Measurements from ENCODE around the gene ZNF626. TPM values are rescaled to one million over a fixed set of nuclear protein-coding genes. Genes with fewer than 3 reads are reported as not detected.
"Not testable (repeated sequence)": the region's sequence is repeated elsewhere in the genome, so short reads cannot be mapped to it uniquely, and the experiment has no call there.

The ZNF626 gene
- polyA plus RNA-seq (ENCODE audit: insufficient read length in 3 of 3) = 10 to 100 TPM; 19.9 to 27.9 (median 23.2) TPM
- long read RNA-seq, donor 1, transcript ZNF626-201 (4 exons, 1,123 nt) = major isoform, 8 of 8 reads
- long read RNA-seq, donor 1, partial matches to known transcripts = 0 of 8 reads
- long read RNA-seq, donor 1, other reads (novel, unspliced or antisense) = 0 of 8 reads
- long read RNA-seq, donor 2, partial matches to known transcripts = 11 of 16 reads
- long read RNA-seq, donor 2, other reads (novel, unspliced or antisense) = 0 of 16 reads
- long read RNA-seq, donor 3, full-length matches to known transcripts = 5 of 13 reads
- long read RNA-seq, donor 3, partial matches to known transcripts = 8 of 13 reads
- long read RNA-seq, donor 3, other reads (novel, unspliced or antisense) = 0 of 13 reads
- long read RNA-seq, donor 4, full-length matches to known transcripts = 8 of 8 reads
- long read RNA-seq, donor 4, partial matches to known transcripts = 0 of 8 reads
- long read RNA-seq, donor 4, other reads (novel, unspliced or antisense) = 0 of 8 reads
- long read RNA-seq, donor 5, full-length matches to known transcripts = 5 of 5 reads
- long read RNA-seq, donor 5, partial matches to known transcripts = 0 of 5 reads
- long read RNA-seq, donor 5, other reads (novel, unspliced or antisense) = 0 of 5 reads
- long read RNA-seq, donor 6, full-length matches to known transcripts = 10 of 10 reads
- long read RNA-seq, donor 6, partial matches to known transcripts = 0 of 10 reads
- long read RNA-seq, donor 6, other reads (novel, unspliced or antisense) = 0 of 10 reads
- long read RNA-seq, donor 7, full-length matches to known transcripts = 19 of 25 reads
- long read RNA-seq, donor 7, partial matches to known transcripts = 6 of 25 reads
- long read RNA-seq, donor 7, other reads (novel, unspliced or antisense) = 0 of 25 reads
- long read RNA-seq, donor 8, partial matches to known transcripts = 0 of 2 reads
- long read RNA-seq, donor 8, other reads (novel, unspliced or antisense) = 0 of 2 reads
- long read RNA-seq, donor 9, full-length matches to known transcripts = 9 of 16 reads
- long read RNA-seq, donor 9, partial matches to known transcripts = 7 of 16 reads
- long read RNA-seq, donor 9, other reads (novel, unspliced or antisense) = 0 of 16 reads
- long read RNA-seq, donor 10, full-length matches to known transcripts = 13 of 32 reads
- long read RNA-seq, donor 10, partial matches to known transcripts = 19 of 32 reads
- long read RNA-seq, donor 10, other reads (novel, unspliced or antisense) = 0 of 32 reads
- long read RNA-seq, donor 11, full-length matches to known transcripts = 7 of 7 reads
- long read RNA-seq, donor 11, partial matches to known transcripts = 0 of 7 reads
- long read RNA-seq, donor 11, other reads (novel, unspliced or antisense) = 0 of 7 reads
- long read RNA-seq, donor 12, full-length matches to known transcripts = 25 of 25 reads
- long read RNA-seq, donor 12, partial matches to known transcripts = 0 of 25 reads
- long read RNA-seq, donor 12, other reads (novel, unspliced or antisense) = 0 of 25 reads
- long read RNA-seq, donor 13, full-length matches to known transcripts = 4 of 4 reads
- long read RNA-seq, donor 13, partial matches to known transcripts = 0 of 4 reads
- long read RNA-seq, donor 13, other reads (novel, unspliced or antisense) = 0 of 4 reads
- long read RNA-seq, donor 14 = 0 reads
- long read RNA-seq, donor 15 = 0 reads
- long read RNA-seq, donor 16, full-length matches to known transcripts = 9 of 9 reads
- long read RNA-seq, donor 16, partial matches to known transcripts = 0 of 9 reads
- long read RNA-seq, donor 16, other reads (novel, unspliced or antisense) = 0 of 9 reads

GRCh38 chr19:20661150-20661819 lies at the start of gene ZNF626:
ZNF626 (minus strand) TSS chr19:20661571; CDS start chr19:20661446, 125 bp downstream.
- peak; percentile 99 for DNase-seq

- DNase-seq = no peak
Measured at GRCh38 chr19:20669263-20669662, 7.9 kb upstream of the ZNF626 start.

GRCh38 chr19:20667281-20667680 lies 5.9 kb upstream of the ZNF626 start:
- DNase-seq = no peak

- DNase-seq = no peak
Measured at GRCh38 chr19:20664901-20665781, 3.8 kb upstream of the ZNF626 start.

GRCh38 chr19:20664475-20664874 lies 3.1 kb upstream of the ZNF626 start:
- DNase-seq = not testable (repeated sequence)

- DNase-seq = no peak
Measured at GRCh38 chr19:20662421-20663105, 1.2 kb upstream of the ZNF626 start.

- peak; percentile 11 for DNase-seq
Measured at GRCh38 chr19:20660473-20661140, 764 bp downstream of the ZNF626 start.

- DNase-seq = no peak
Measured at GRCh38 chr19:20640545-20640944, 20.8 kb downstream of the ZNF626 start.

GRCh38 chr19:20640023-20640422 lies 21.3 kb downstream of the ZNF626 start:
- DNase-seq = no peak

- DNase-seq = not testable (repeated sequence)
Measured at GRCh38 chr19:20624560-20624959, 36.8 kb downstream of the ZNF626 start.

- DNase-seq = no peak
Measured at GRCh38 chr19:20616071-20616470, 45.3 kb downstream of the ZNF626 start.

- not testable (repeated sequence) for DNase-seq
Measured at GRCh38 chr19:20614971-20615370, 46.4 kb downstream of the ZNF626 start.

GRCh38 chr19:20612711-20613316 lies 48.6 kb downstream of the ZNF626 start:
- DNase-seq = no peak

GRCh38 chr19:20611866-20612265 lies 49.5 kb downstream of the ZNF626 start:
- DNase-seq = no peak

GRCh38 chr19:20607943-20608342 lies 53.4 kb downstream of the ZNF626 start:
- DNase-seq = no peak
